RKO (cell line): ENCODE data around the gene MORN1.

ENCODE experiments used
- DNase-seq: peaks from one replicate; pipeline ENCODE4 v3.0.0-alpha.2; 2016; ENCODE audit warnings: low spot score

MORN1 gene

DNA sequence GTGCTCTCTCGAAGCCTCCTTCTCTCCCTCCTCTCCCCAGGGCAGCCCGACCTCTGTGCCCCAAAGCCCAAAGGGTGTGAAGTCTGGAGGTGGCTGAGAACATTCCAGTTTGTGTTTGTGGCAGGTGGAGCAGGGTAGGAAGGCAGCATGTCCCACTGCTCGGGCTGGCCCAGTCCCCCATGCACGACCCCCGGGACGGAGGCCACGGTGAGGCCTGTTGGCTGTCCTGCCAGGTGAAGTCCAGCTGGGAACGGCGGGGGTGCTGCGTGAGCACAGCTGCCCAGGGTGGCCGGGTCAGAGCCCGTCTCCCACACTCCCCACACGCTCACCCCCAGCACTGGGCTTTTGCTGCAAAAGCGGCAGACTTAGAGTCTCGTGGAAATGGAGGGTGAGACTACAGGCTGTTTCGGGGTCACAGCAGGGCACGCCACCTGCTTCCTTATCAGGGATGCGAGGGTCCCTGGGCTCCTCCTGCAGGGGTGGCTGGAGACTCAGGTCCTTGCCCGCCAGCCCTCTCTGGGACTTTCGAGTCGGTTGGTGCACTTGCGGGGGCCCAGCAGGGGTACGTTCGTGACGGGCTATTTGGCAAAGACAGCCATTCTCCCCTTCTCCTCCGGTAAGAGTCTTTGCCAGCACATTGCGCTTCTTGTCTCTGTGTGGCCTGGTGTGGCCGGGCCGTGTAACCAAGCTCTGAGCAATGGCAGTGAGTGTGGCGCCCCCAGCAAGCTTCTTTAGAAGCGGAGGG, 40.3 kb downstream of the MORN1 start:
- DNase-seq, result no peak

- DNase-seq, result no peak
These were observed 40.9 kb downstream of the MORN1 start for GRCh38 chr1:2350501-2350900.

DNA sequence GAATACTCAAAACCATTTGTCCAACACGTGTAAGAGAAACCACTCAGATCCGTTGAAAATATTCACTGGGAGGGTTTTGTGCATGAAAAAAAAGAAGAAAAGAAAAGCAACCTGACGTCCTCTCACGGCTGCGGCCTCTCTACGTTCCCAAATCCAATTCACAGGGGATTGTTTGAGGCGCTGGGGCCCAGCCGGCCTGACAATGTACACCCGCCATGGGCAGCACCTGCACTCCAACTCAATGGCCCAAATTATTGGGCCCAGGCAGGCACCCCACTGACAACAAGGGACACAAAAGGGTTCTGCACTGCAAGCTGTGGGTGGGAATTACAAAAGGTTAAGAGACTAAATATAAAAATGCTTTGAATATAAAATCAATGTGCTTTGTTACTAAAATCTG, 41.5 kb downstream of the MORN1 start:
- DNase-seq, result no peak

- DNase-seq, result no peak
These were observed 42.7 kb downstream of the MORN1 start for GRCh38 chr1:2348346-2349325.

DNA sequence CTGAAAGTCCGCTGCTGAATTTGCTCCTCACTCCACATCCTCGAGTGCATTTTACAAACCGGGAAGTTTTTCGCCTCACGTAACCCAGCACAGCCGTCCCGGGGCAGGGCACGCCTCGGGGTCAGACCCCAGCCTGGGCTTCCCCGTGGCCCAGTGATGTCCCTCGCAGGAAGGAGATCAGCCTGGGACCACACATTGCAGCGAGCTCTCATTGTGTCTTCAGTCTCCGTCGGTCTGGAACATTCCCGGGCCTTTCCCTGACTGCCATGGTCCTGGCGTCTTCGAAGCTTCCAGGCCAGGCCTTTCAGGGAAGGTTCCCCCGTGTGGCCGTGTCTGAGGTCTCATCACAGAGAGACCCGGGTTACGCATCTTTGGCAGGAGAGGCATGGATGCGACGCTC, 43.5 kb downstream of the MORN1 start:
- DNase-seq, result no peak

- no peak for DNase-seq
These were observed 44.0 kb downstream of the MORN1 start for GRCh38 chr1:2347409-2347785.

- DNase-seq, result no peak
These were observed 44.5 kb downstream of the MORN1 start for GRCh38 chr1:2346691-2347408.

DNA sequence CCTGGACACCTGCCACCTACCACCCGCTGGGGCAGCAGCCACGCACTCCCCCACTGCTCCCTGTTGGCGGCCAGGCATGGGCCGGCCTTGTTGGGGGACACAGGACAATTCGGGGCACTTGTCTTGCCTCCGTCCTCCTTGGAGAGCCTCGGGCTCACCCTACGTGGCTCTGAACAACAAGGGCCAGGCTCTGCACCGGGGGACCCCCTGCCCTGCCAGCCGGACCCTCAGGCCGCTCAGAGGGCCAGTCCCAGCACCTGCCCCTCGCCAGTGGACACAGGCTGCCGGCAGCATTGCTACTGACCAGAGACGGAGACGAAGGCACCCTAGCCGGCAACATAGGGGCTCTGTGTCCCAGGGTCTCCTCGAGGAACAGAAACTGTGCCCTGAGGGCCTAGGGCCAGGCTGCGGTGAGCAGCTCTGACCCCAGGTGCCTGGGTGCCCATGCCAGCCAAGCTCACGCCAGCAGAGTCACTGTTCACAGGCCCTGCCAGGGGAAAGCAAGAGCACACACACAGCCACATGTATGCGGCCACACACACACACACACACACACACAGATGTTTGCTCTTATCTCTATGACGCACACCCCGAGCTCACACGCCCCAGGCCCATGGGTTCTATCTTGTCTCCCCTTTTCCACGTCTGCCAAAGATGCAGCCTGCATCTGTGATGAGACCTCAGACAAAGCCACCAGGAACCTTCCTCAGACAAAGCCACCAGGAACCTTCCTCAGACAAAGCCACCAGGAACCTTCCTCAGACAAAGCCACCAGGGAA, 45.9 kb downstream of the MORN1 start:
- no peak for DNase-seq

DNA sequence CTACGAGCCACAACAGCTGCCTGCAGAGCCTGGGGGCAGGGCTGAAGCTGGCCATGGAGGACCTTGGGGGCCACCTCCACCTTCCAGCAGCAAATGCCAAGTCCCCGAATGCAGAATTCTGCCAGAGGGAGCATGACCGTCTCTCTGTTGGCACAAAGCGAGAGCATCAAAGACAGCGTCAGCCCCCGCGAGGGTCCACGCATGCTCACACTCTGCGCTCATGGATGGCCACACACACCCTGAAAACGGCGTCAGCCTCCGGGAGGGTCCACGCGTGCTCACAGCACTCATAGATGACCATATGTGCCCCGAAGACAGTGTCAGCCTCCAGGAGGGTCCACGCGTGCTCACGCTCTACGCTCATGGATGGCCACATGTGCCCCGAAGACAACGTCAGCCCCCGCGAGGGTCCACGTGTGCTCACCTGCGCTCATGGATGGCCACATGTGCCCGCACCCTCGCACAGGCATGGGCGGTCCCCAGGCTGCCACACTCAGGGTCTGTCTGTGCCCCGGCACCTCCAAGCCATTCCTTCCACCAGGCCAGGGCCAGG, 46.5 kb downstream of the MORN1 start:
- DNase-seq, result no peak

DNA sequence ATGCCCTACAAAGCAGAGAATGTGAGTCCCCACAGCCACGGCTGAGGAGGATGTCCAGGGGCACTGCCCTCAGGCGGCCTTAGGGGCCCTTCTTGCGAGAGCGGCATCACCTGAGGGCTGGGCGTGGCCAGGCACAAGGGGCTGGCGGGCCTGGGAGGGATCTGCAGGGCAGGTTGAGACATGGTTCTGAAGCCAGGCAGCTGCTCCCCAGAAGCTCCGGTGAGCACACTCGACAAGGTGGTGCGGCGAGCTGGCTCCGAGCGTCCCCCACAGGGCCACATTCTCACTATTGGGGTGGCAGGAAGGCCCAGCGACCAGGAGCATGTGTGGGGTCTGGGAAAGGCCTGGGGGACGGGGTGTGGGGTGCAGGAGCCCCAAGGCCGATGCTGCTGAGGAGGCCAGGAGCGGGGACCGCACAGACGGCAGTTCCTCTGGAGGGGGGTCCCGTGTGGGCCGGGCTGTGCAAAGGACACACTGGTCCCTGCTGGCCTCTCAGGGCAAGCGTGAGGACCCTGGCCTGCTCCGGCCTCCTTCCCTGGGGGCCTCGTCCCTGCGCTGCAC, 47.2 kb downstream of the MORN1 start:
- DNase-seq, result no peak

DNA sequence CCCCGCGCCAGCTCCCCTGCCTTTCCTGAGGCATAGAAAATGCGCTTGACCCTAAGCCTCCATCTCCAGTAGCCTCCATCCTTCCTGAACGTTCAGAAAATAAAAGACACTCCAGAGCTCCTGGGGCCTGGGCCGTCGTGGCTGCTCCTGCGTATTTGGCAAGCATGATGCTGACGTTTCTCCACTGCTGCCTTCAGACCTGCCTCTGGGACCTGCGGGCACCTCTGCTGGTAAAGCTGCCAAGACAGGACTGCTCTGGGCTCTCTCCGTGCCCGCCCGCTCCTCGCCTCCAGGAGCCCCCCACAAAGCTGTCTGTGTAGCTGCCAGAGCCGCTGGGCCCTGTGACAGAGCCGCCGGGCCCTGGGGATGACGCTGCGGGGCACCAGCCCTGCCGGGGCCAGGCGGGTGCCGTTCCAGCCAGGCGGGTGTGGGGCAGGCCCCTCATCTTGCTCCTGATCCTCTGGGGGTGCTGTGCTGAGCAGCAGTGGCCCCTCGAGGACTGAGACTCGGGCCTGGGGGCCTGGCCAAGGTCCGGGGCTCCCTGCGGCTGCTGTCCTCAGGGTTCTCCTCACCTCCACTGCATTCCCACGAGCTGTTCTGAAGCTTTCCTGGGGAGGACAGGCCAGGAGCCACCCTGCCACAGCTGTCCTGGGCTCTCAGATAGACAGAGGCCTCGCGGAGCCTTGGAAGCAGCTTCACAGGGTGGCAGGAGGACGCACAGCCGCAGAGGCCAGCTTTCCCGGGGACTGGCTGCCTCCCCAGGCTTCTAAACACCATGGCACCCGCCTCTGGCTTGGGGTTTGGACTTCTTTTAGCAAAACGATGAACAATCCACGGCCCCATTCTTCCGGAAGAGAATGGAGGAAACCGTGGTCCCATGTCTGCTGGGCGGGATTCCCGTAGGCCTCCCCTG, 48.1 kb downstream of the MORN1 start:
- DNase-seq, result no peak

DNA sequence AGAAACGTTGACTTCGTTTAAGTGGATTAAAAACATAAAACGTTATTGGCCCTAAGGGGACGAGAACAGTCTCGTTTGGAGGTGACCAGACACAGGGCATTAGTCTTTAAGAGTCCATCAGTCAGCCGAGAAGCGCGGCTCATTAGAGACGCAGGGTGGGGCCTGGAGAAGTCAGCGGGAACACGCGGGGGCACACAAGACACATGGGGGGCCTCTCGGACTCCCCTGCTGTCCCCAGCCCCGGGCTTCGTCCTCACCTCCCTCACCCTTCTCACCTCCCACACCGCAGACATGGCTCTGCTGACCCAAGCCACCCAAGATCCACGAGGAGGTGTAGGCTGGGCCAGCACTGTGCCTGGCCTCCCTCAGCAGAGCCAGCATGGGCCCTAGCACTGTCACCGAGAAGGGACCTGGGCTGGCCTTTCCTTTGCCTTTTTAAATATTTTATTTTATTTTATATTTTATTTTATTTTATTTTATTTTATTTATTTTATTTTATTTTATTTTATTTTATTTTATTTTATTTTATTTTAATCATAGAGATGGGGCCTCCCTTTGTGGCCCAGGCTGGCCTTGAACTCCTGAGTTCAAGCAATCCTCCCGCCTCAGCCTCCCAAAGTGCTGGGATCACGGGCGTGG, 48.9 kb downstream of the MORN1 start:
- no peak for DNase-seq

DNA sequence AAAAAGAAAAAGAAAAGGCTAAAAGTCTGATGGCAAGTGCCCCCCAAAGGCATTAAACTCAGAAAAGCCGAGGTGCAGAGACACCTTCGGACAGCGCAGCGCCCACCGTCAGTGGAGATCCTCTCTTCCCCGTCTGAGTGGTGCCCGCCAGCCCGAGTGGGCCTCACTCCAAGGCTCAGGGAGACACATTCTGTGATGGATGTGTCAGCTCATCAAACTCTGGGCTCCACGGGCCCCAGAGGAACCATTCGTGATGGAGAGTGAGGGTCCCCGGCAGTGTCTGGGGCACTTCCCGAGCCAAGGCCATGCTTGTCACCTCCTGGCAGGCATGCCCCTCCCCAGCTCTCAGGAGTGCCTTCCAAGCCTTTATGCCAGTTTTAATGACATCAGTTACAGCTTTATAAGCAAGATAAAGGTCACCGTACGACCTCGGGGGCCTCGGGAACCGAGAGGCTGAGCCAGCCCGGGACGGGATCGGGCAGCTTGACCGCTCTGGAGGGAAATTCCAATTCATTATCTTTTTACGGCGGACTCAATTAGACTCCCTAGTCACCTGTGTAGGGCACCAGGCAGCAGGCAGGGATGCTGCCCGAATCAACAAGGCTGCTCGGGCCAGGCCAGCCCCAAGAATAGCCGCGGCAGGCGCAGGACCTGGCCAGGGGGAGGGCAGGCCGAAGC, 49.5 kb downstream of the MORN1 start:
- no peak for DNase-seq

DNA sequence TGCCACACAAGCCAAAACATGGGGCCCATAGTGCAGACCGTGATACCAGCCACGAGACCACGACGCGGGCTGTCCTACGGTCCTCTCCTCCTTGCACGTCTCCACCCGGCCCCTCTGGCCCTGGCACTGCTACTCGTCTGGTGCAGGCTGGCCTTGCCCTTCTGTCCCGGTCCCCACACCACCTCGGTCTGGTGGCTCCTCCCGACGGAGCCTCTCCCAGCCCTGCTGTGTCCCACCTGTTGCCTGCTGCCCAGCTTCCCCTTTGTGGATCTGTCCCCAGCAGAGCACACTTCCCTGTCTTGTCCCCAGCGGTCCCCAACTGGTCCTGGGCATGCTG, 50.5 kb downstream of the MORN1 start:
- DNase-seq, result no peak

GRCh38 chr1:2340086-2340917, 51.1 kb downstream of the MORN1 start:
- DNase-seq, result no peak

- DNase-seq, result no peak
These were observed 51.9 kb downstream of the MORN1 start for GRCh38 chr1:2339206-2340085.

- no peak for DNase-seq
These were observed 53.9 kb downstream of the MORN1 start for GRCh38 chr1:2337501-2337900.
